GM18861 (cell line): ENCODE measurements around the gene RBM47.
"Not testable (repeated sequence)": the region's sequence is repeated elsewhere in the genome, so short reads cannot be mapped to it uniquely, and the experiment has no call there.

ENCODE experiments used
- ATAC-seq: cut with Tn5 transposase; IDR thresholded peaks from one replicate; pipeline ENCODE4 v1.9.1; 2021; ENCODE audit not compliant: unreplicated experiment

Gene RBM47

GRCh38 chr4:40564815-40565483, 64.7 kb downstream of the RBM47 start:
- no peak for ATAC-seq

GRCh38 chr4:40564004-40564403, 65.7 kb downstream of the RBM47 start:
- no peak for ATAC-seq

- no peak for ATAC-seq
Observed at GRCh38 chr4:40563401-40563800, 66.3 kb downstream of the RBM47 start.

GRCh38 chr4:40562681-40563080, 67.0 kb downstream of the RBM47 start:
- ATAC-seq, result no peak

GRCh38 chr4:40562208-40562607, 67.5 kb downstream of the RBM47 start:
- ATAC-seq, result no peak

- ATAC-seq, result not testable (repeated sequence)
Observed at GRCh38 chr4:40561543-40562177, 68.0 kb downstream of the RBM47 start.

GRCh38 chr4:40559585-40560465, 69.8 kb downstream of the RBM47 start:
- peak; percentile 58 for ATAC-seq

- no peak for ATAC-seq
Observed at GRCh38 chr4:40557736-40558135, 71.9 kb downstream of the RBM47 start.

- no peak for ATAC-seq
Observed at GRCh38 chr4:40555176-40555900, 74.3 kb downstream of the RBM47 start.

GRCh38 chr4:40554641-40555040, 75.0 kb downstream of the RBM47 start:
- not testable (repeated sequence) for ATAC-seq

- no peak for ATAC-seq
Observed at GRCh38 chr4:40553995-40554394, 75.7 kb downstream of the RBM47 start.

- no peak for ATAC-seq
Observed at GRCh38 chr4:40552536-40552935, 77.1 kb downstream of the RBM47 start.

- not testable (repeated sequence) for ATAC-seq
Observed at GRCh38 chr4:40551568-40552136, 78.0 kb downstream of the RBM47 start.

GRCh38 chr4:40550948-40551462, 78.7 kb downstream of the RBM47 start:
- peak; percentile 55 for ATAC-seq

- ATAC-seq, result no peak
Observed at GRCh38 chr4:40550196-40550595, 79.5 kb downstream of the RBM47 start.

GRCh38 chr4:40548256-40548655, 81.4 kb downstream of the RBM47 start:
- ATAC-seq, result no peak

GRCh38 chr4:40547789-40548132, 81.9 kb downstream of the RBM47 start:
- no peak for ATAC-seq

GRCh38 chr4:40546969-40547788, 82.5 kb downstream of the RBM47 start:
- no peak for ATAC-seq

GRCh38 chr4:40546506-40546905, 83.2 kb downstream of the RBM47 start:
- ATAC-seq, result no peak

GRCh38 chr4:40545487-40545886, 84.2 kb downstream of the RBM47 start:
- not testable (repeated sequence) for ATAC-seq
